Caco-2 (cell line): Measurements from ENCODE around the gene SLC19A1. TPM values are rescaled to one million over a fixed set of nuclear protein-coding genes. Genes with fewer than 3 reads are reported as not detected.

Experiments
- BruUV-seq: library from RNA; stranded (reverse); fragments of 400-500 nt; replicated peaks from 2 replicates; lab custom pipeline; 2021; lab: Mats Ljungman, UMichigan
- CTCF ChIA-PET: fragments of 300-600 bp; sonication (Branson Sonifier 250); formaldehyde crosslinking; loops from one replicate; lab custom pipeline; 2022; ENCODE audit warnings: antibody characterized with exemption; lab: Charles Lee
- POLR2A ChIA-PET: fragments of 300-600 bp; sonication (Branson Sonifier 250); formaldehyde crosslinking; loops from one replicate; lab custom pipeline; 2022; ENCODE audit warnings: antibody characterized with exemption; lab: Charles Lee
- DNase-seq, 2 experiments: peaks; one replicate each; pipeline versions ENCODE4 v3.0.0 to v3.0.0-alpha.2; 2020 to 2022
- H3K27me3 ChIP-seq: replicated peaks from 2 replicates; pipeline ENCODE4 v1.6.0; 2011; ENCODE audit warnings: low read length; ENCODE audit not compliant: control insufficient read depth, insufficient read depth
- H3K36me3 ChIP-seq: 2 replicates; pipeline ENCODE4 v1.5.1; 2011; ENCODE audit warnings: low read length; ENCODE audit not compliant: control insufficient read depth, insufficient read depth
- H3K4me1 ChIP-seq: fragments of 250-450 bp; sonication (Bioruptor Pico); 2 replicates; pipeline ENCODE4 v1.5.1; 2020; ENCODE audit warnings: mild to moderate bottlenecking
- H3K4me3 ChIP-seq: 2 replicates; pipeline ENCODE4 v1.5.1; 2011; ENCODE audit warnings: low read depth, mild to moderate bottlenecking, control low read depth, low read length
- H3K9me3 ChIP-seq: fragments of 250-450 bp; sonication (Bioruptor Pico); 2 replicates; pipeline ENCODE4 v1.5.1; 2020; ENCODE audit warnings: mild to moderate bottlenecking, moderate library complexity
- H3K27ac Mint-ChIP-seq: one replicate; pipeline ENCODE4 v1.8.0; 2022; ENCODE audit warnings: mixed read lengths; ENCODE audit not compliant: unreplicated experiment
- H3K27me3 Mint-ChIP-seq: one replicate; pipeline ENCODE4 v1.8.0; 2022; ENCODE audit warnings: mixed read lengths; ENCODE audit not compliant: insufficient read depth, unreplicated experiment
- H3K36me3 Mint-ChIP-seq: one replicate; pipeline ENCODE4 v1.8.0; 2022; ENCODE audit warnings: mild to moderate bottlenecking, mixed read lengths; ENCODE audit not compliant: insufficient read depth, unreplicated experiment
- H3K4me1 Mint-ChIP-seq: one replicate; pipeline ENCODE4 v1.8.0; 2022; ENCODE audit warnings: low read depth, mixed read lengths; ENCODE audit not compliant: unreplicated experiment
- H3K4me3 Mint-ChIP-seq: one replicate; pipeline ENCODE4 v1.8.0; 2022; ENCODE audit warnings: mild to moderate bottlenecking, moderate library complexity, mixed read lengths; ENCODE audit not compliant: unreplicated experiment
- H3K9me3 Mint-ChIP-seq: one replicate; pipeline ENCODE4 v1.8.0; 2022; ENCODE audit warnings: mixed read lengths; ENCODE audit not compliant: unreplicated experiment
- CTCF ChIP-seq, 2 experiments: fragments of 200-600 bp in 1 of 2; IDR thresholded peaks; 1 replicate in 1 of 2; 2 replicates in 1 of 2; pipeline versions ENCODE4 v1.5.1 to v1.8.0; 2011 to 2022; ENCODE audit warnings: antibody characterized with exemption in 1 of 2, control low read depth in 1 of 2, inconsistent platforms in 1 of 2, low read depth in 1 of 2, low read length in 1 of 2, mild to moderate bottlenecking in 1 of 2, moderate library complexity in 1 of 2; ENCODE audit not compliant: insufficient read depth in 1 of 2, severe bottlenecking in 1 of 2, unreplicated experiment in 1 of 2
- intact Hi-C: fragments of 100-400 bp; cut with micrococcal nuclease; formaldehyde crosslinking; loops from one replicate; pipeline ENCODE4 v1.10.0; 2022; ENCODE audit not compliant: unreplicated experiment
- total RNA-seq: library from RNA; stranded (reverse); gene quantifications from 2 replicates; pipeline ENCODE4 v1.2.3, GENCODE V29; 2022

The SLC19A1 gene
- total RNA-seq, 1 experiment from 2014 or later, result 45.4 TPM

GRCh38 chr21:45454926-45455673 lies 87.1 kb downstream of the SLC19A1 start:
- no peaks in the 10 kb centered on the region for H3K9me3 Mint-ChIP-seq
- BruUV-seq, result no TSS peak
- H3K9me3 ChIP-seq, result peaks cover 8% of the 10 kb centered on the region; the same call in 1 of the 2 replicates
- H3K27me3 Mint-ChIP-seq, result no peaks in the 10 kb centered on the region
- no peaks in the 10 kb centered on the region for H3K36me3 ChIP-seq
- H3K27ac Mint-ChIP-seq, result no peak overlapping the region
- ChIA-PET CTCF (no interaction called here), POLR2A (no interaction called here)
- intact Hi-C loops, result no loop called here
- H3K4me1 Mint-ChIP-seq, result peaks cover under 1% of the 10 kb centered on the region
- H3K36me3 Mint-ChIP-seq, result peaks cover 50% of the 10 kb centered on the region
- DNase-seq, result no peak
- H3K4me1 ChIP-seq, result peaks cover 21% of the 10 kb centered on the region
- no peaks in the 10 kb centered on the region for H3K27me3 ChIP-seq
- no peak overlapping the region for H3K4me3 ChIP-seq
- no peak for TF ChIP-seq CTCF (IDR thresholded peaks at IDR 0.05; ENCODE audit: insufficient read depth in 1 of 2, low read depth in 1 of 2, low read length in 1 of 2, severe bottlenecking in 1 of 2, unreplicated experiment in 1 of 2)
- no peak overlapping the region for H3K4me3 Mint-ChIP-seq

- peaks cover 53% of the 10 kb centered on the region for H3K36me3 Mint-ChIP-seq
- H3K9me3 Mint-ChIP-seq, result no peaks in the 10 kb centered on the region
- H3K27me3 ChIP-seq, result no peaks in the 10 kb centered on the region
- H3K27ac Mint-ChIP-seq, result no peak overlapping the region
- intact Hi-C loops, result no loop called here
- no peaks in the 10 kb centered on the region for H3K27me3 Mint-ChIP-seq
- H3K4me1 Mint-ChIP-seq, result no peaks in the 10 kb centered on the region
- CTCF ChIA-PET, result interaction anchor here (0.9 kb wide), 1 partner anchor 17 kb away, joined by 3 read pairs; no protein-coding TSS in a partner anchor
- H3K4me3 Mint-ChIP-seq, result no peak overlapping the region
- BruUV-seq, result no TSS peak
- TF ChIP-seq CTCF (IDR thresholded peaks at IDR 0.05; ENCODE audit: insufficient read depth in 1 of 2, low read depth in 1 of 2, low read length in 1 of 2, severe bottlenecking in 1 of 2, unreplicated experiment in 1 of 2), result no peak
- POLR2A ChIA-PET, result no interaction called here
- no peaks in the 10 kb centered on the region for H3K36me3 ChIP-seq
- peaks cover 13% of the 10 kb centered on the region for H3K4me1 ChIP-seq
- H3K9me3 ChIP-seq, result peaks cover 8% of the 10 kb centered on the region; the same call in 1 of the 2 replicates
- H3K4me3 ChIP-seq, result no peak overlapping the region
- DNase-seq, result no peak
Measured at GRCh38 chr21:45454060-45454925, 87.9 kb downstream of the SLC19A1 start.

- intact Hi-C loops, result no loop called here
- ChIA-PET POLR2A (no interaction called here), CTCF (interaction anchor here (0.9 kb wide), 1 partner anchor 18 kb away, joined by 3 read pairs; no protein-coding TSS in a partner anchor)
- Histone ChIP-seq H3K36me3 (no peaks in the 10 kb centered on the region), H3K4me1 (peaks cover 9% of the 10 kb centered on the region; the same call in 1 of the 2 replicates), H3K9me3 (peaks cover 8% of the 10 kb centered on the region; the same call in 1 of the 2 replicates), H3K27me3 (no peaks in the 10 kb centered on the region), H3K4me3 (no peak overlapping the region)
- Mint-ChIP-seq H3K9me3 (no peaks in the 10 kb centered on the region), H3K27me3 (no peaks in the 10 kb centered on the region), H3K27ac (peak overlapping the region; percentile 56), H3K4me1 (no peaks in the 10 kb centered on the region), H3K36me3 (peaks cover 60% of the 10 kb centered on the region), H3K4me3 (no peak overlapping the region)
- no TSS peak for BruUV-seq
- DNase-seq, result no peak
- no peak for TF ChIP-seq CTCF (IDR thresholded peaks at IDR 0.05; ENCODE audit: insufficient read depth in 1 of 2, low read depth in 1 of 2, low read length in 1 of 2, severe bottlenecking in 1 of 2, unreplicated experiment in 1 of 2)
Measured at GRCh38 chr21:45453308-45453950, 88.8 kb downstream of the SLC19A1 start.
